Fibroblast of skin of abdomen (primary cell): ENCODE results near the gene TBC1D13. TPM values are rescaled to one million over a fixed set of nuclear protein-coding genes. Genes with fewer than 3 reads are reported as not detected.
"Not testable (repeated sequence)": the region's sequence is repeated elsewhere in the genome, so short reads cannot be mapped to it uniquely, and the experiment has no call there.

Experiments used
- DNase-seq: peaks from one replicate; pipeline ENCODE4 v3.0.0-alpha.2; 2013
- polyA plus RNA-seq, 2 experiments: library from polyadenylated mRNA; unstranded; fragments of 120-200 nt; gene quantifications; one replicate each; pipeline ENCODE4 v1.2.1, GENCODE V29; 2013; ENCODE audit not compliant: insufficient read length in 2 of 2

The TBC1D13 gene, protein sequence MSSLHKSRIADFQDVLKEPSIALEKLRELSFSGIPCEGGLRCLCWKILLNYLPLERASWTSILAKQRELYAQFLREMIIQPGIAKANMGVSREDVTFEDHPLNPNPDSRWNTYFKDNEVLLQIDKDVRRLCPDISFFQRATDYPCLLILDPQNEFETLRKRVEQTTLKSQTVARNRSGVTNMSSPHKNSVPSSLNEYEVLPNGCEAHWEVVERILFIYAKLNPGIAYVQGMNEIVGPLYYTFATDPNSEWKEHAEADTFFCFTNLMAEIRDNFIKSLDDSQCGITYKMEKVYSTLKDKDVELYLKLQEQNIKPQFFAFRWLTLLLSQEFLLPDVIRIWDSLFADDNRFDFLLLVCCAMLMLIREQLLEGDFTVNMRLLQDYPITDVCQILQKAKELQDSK
- 18.7 TPM for polyA plus RNA-seq (2013, experiment 1 of 2; ENCODE audit: insufficient read length)
- polyA plus RNA-seq (2013, experiment 2 of 2; ENCODE audit: insufficient read length), result 17.3 TPM

GRCh38 chr9:128786681-128787601, at the start of gene TBC1D13:
TSS of gene TBC1D13 (plus strand) at chr9:128787253. CDS start at chr9:128787354, 101 bp downstream.
- peak; percentile 85 for DNase-seq

DNA sequence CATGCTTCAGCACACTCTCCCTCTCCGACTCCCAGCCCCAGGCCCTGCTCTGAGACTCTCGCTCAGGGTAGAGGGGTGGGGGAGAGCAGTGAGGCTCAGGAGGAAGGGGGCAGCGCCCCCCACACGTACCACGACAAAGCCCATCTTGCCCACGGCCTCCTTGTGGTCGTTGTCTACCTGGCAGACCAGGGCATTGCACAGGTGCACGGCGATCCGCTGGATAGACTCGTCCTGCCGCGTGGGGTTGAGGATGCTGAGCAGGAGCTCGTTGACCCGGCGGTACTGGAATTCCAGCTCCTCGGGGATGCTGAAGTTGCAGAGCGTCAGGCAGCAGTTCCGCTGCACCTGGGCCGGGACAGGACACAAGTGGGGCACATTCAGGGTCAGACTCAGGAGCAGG, 44.7 kb upstream of the TBC1D13 start:
- no peak for DNase-seq

DNA sequence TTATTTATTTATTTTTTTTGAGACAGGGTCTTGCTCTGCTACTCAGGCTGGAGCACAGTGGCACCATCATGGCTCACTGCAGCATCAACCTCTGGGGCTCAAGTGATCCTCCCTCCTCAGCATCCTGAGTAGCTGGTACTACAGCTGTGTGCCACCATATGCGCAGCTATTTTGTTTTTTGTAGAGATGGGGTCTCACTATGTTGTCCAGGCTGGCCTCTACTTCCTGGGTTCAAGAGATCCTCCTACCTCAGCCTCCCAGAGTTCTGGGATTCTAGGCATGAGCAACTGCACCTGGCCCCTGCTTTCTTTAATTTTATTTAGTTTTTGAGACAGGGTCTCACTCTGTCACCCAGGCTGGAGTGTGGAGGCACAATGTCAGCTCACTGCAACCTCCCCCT, 43.6 kb upstream of the TBC1D13 start:
- no peak for DNase-seq

- DNase-seq, result no peak
These were observed 39.8 kb upstream of the TBC1D13 start for GRCh38 chr9:128747241-128747640.

DNA sequence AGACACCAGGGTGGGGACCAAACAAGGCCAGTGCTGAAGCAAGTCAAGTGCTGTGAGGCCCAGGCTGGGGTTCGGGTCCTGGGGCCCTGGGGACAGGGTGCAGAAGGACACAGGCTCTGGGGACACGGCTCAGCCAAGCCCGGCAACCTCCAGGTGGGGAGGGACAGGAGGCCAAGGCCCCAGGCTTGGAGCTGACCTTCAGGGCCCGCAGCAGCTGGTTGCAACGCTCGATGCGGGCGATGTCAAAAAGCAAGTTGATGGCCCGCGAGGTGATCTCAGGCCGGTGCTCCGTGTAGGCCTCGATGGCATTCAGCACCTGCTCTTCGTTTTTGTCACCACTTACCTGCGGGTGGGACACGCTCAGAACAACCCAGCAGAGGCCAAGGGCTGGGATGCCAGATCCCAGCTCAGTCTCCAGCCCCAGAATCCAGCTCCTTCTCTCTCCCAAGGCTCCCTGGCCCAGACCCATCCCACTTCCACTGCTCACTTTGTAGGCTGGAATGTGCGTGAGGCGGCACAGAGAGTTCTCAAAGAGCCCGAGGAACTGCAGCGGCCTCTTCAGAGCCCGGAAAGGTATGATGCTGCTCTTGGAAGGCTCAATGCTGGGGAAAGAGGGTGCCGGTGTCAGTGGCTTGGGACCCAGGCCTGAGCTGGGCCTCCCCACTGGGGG, 36.0 kb upstream of the TBC1D13 start:
- no peak for DNase-seq

DNA sequence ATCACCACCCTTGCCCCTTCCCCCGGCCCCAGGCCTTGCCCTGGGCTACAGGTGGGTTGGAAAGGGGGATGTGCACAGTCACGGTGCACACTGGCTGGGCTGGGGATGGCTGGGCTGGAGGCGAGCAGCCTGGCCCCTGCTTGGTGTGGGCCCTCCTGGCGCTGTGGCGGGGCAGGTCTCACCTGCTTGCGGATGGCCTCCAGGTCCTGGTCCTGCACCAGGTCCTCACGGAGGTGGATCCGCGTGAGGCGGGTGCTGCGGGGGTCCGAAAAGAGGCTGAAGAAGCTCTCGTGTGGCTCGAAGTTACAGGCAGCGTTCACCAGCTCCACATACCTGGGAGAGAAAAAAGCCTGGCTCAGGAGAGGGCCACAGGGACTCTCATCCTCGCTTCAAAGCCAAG, 33.4 kb upstream of the TBC1D13 start:
- no peak for DNase-seq

- no peak for DNase-seq
These were observed 29.5 kb upstream of the TBC1D13 start for GRCh38 chr9:128757602-128758001.

DNA sequence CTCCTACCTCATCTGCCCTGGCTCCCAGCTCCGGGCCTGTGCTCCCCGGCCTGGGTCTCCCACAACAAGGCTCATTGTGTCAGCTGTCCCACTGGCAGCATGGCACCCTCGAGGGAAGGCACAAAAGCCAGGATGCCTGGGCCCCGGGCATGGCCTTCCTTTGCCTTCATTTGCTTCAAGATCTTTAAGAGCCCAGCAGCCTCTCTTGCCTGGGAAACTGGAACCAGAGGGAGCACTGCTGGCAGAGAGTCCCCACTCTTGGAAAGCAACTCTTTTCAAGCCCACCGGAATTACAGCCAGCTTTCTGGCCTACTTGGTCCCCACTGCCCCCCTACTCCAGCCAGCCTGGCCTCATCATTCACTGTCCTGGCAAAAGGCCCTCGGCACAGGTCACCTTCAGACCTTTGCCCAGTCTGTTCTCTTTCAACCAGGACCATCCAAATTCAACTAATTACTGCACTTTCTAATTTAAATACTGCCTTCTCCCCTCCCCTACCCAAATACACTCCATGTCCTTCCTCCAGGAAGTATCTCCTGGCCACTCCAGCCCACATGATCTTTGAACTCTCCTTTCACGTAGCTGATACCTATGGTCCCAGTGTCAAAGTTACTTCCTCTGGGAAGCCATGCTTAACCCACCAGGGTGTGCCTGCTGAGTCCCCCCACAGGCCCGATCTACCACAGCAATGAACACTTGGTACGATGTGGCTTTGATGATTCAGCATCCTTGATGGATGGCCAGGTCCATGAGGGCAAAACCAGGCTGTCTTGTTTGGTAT, 24.2 kb upstream of the TBC1D13 start:
- no peak for DNase-seq

- no peak for DNase-seq
These were observed 22.7 kb upstream of the TBC1D13 start for GRCh38 chr9:128764361-128764760.

GRCh38 chr9:128765499-128765898, 21.6 kb upstream of the TBC1D13 start:
- no peak for DNase-seq

DNA sequence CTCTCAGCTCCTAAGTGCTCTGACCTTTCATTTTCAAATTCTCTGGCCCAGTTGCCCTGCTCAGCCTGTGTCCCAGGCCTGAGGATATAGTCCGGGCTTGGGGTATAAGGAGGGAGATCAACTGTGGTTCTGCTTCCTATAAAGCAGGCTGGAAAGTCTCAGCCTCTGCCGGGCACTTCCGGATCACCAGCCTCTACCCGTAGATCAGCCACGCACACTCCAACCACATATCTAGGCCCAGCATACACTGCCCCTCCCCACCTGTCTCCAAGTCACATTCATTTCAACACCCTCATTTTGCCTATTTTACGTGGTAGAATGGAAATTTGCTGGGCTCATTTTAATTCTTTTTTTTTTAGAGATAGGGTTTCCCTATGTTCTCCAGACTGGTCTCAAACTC, 18.4 kb upstream of the TBC1D13 start:
- no peak for DNase-seq

GRCh38 chr9:128770286-128771030, 16.6 kb upstream of the TBC1D13 start:
- no peak for DNase-seq

DNA sequence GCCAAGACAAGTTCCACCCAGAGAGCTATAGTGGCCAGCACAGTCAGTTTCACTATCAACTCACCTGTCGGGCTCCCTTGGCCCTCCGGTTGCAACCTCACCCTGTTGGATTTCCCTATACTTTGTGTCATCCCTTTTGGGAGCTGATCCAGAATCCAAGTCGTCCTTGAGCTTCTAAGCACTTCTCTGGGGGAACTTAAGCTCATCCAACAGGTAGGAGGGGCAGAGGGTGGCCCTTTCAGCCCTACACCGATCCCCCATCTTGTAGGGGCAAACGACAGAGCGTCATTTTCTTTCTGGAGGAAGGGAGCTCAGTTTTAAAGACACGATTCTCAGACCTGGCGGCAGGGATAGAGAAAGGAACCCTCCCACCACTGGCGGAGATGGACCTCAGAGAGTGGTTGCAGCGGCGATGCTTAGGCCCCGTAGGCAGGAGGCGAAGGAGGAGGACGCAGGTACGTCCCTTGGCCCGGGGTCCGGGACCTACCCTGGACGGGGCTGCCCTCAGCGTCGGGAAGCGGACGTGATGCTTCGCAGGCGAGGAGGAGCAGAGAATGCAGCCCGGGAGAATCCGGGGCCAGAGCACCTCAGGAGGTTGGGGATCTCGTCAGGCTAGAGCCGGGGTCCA, 15.8 kb upstream of the TBC1D13 start:
- DNase-seq, result no peak

GRCh38 chr9:128771745-128772519, 15.1 kb upstream of the TBC1D13 start, which contains the start of gene ZER1:
TSS of gene ZER1 (minus strand) at chr9:128771927. CDS start at chr9:128755565, 16,362 bp downstream.
- DNase-seq, result peak; percentile 89

GRCh38 chr9:128773049-128773448, 14.0 kb upstream of the TBC1D13 start:
- no peak for DNase-seq

GRCh38 chr9:128774804-128775203, 12.2 kb upstream of the TBC1D13 start:
- DNase-seq, result no peak

GRCh38 chr9:128780093-128780492, 7.0 kb upstream of the TBC1D13 start:
- not testable (repeated sequence) for DNase-seq

DNA sequence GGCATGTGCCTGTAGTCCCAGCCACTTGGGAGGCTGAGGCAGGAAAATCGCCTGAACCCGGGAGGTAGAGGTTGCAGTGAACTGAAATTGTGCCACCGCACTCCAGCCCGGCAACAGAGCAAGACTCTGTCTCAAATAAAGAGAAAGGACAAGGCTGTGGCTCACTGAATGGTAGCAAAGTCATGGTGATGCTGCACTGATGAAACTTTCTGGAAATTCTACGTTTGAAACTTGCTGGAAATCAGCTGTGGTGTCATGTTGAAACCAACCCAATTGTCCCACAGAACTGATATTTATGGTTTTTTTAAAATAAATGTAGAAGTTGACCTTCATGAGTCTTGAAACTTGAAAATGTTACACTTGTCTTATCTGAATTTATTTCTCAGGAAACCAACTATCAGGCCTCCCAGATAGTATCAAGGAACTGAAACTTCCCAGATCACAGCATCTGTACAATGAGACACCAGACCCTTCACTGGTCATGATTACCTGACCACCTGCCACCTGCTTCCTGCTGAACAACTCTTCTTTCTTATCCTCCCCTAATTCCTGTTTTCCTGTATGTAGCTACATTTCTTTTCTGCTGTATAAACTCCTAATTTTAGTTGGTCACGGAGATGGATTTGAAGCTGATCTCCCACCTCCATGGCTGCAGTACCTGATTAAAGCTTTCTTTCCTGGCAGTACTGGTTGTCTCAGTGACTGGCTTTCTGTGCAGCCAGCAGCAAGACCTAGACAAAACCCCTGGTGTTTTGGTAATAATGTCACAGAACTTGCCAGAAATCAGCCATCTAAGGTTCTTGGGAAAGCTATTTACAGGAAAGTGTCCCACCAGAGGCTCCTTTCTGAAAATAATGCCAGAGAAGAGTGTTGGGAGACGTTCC, 5.6 kb upstream of the TBC1D13 start:
- DNase-seq, result no peak

DNA sequence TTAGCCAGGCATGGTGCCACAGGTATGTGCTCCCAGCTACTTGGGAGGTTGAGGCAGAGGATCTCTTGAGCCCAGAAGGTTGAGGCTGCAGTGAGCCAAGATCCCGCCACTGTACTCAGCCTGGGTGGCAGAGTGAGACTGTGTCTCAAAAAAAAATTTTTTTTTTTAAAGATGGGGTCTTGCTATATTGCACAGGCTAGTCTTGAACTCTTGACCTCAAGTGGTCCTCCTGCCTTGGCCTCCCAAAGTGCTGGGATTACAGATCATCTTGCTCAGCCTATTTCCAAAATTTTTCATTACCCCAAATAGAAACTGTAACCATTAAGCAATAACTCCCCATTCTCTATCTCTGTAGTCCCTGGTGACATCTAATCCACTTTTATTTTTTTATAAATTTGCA, 4.4 kb upstream of the TBC1D13 start:
- DNase-seq, result no peak
